Measurements from ENCODE around the gene STPG3.

STPG3 gene

GRCh38 chr9:137302118-137302448 is 51.0 kb downstream of the STPG3 start, which contains the start of gene NRARP:
TSS of gene NRARP (minus strand) at chr9:137302271. CDS start at chr9:137301928, 343 bp downstream.
- peak; percentile 92 for DNase-seq (ENCODE audit: low spot score)

DNA sequence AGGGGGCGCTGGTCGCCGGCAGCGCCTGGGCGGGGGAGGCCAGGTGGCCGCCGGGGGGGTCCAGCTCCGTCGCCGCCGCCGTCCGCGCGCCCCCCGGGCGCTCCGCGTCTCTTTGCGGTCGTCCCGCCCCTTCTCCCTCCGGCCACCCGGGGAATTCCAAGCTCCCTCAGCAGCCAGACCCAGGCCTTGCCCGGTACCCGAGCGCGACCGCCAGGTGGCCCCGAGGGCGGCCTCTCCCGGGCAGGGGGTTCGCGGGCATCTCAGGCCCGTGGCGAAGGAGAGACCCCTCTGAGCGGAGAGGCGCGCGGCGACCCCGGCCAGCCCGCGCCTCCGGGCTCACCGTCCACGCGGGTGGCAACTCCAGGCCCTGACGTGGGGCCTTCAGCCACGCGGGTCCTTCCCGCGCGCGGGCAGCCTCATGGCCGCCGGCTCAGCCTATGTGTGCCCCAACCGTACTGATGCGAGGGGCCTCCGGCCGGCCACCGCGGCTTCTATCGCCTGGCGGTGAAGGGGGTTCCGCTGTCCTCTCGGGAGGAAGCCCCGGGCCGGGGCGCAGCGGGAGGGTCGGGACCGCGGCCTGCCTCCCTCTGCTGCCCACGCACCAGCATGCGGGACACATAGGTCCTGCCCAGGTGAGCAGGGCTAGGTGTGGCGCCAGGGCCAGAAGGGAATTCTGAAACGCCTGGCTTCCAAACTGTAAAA is 51.5 kb downstream of the STPG3 start:
- peak; percentile 80 for DNase-seq (ENCODE audit: low spot score)
